Measurements from ENCODE around the gene BRD9.
A peak's percentile ranks its signal among the peaks of the same experiment; 100 is the strongest.
"Not testable (repeated sequence)": the region's sequence is repeated elsewhere in the genome, so short reads cannot be mapped to it uniquely, and the experiment has no call there.

BRD9 gene

GRCh38 chr5:892394-893136 is at the start of gene BRD9, which contains the start of gene TRIP13:
Gene BRD9 (minus strand): TSS chr5:892801. CDS start chr5:892657, 144 bp downstream.
Gene TRIP13 (plus strand): TSS chr5:892884. CDS start chr5:892999, 115 bp downstream.
- Histone ChIP-seq H3K27ac (peak within 1 kb of the TSS; percentile 82 to 84), H3K4me1 (peaks cover 0 to 28% (median 19%) of the 10 kb centered on the region in 4 donors), H3K27me3 (no peaks in the 10 kb centered on the region), H3K36me3 (peaks cover 24 to 38% (median 26%) of the 10 kb centered on the region in 3 donors), H3K9me3 (no peaks in the 10 kb centered on the region), H3K4me3 (peak within 1 kb of the TSS; percentile 77 to 80)
- DNase-seq, result peak; percentile 63 to 88
- no peak for TF ChIP-seq CTCF (IDR thresholded peaks at IDR 0.05)
- intact Hi-C loops (cut with DNase I; ENCODE audit: low total_unique reads), result no loop called here

GRCh38 chr5:940741-941140 is 48.1 kb upstream of the BRD9 start:
- intact Hi-C loops (cut with DNase I; ENCODE audit: low total_unique reads); H3K36me3 ChIP-seq; DNase-seq; H3K4me3 ChIP-seq; H3K4me1 ChIP-seq; H3K9me3 ChIP-seq; H3K27ac ChIP-seq: not testable (repeated sequence)
- peaks cover 0 to 39% of the 10 kb centered on the region in 2 donors for H3K27me3 ChIP-seq

GRCh38 chr5:939368-939767 is 46.8 kb upstream of the BRD9 start:
- Histone ChIP-seq H3K4me1 (no peaks in the 10 kb centered on the region), H3K27me3 (peaks cover 0 to 34% of the 10 kb centered on the region in 2 donors), H3K9me3 (no peaks in the 10 kb centered on the region), H3K36me3 (no peaks in the 10 kb centered on the region), H3K4me3 (no peak overlapping the region), H3K27ac (no peak overlapping the region)
- no peak for TF ChIP-seq CTCF (IDR thresholded peaks at IDR 0.05)
- DNase-seq, result peak in 1 of 2 donors; percentile 6
- intact Hi-C loops (cut with DNase I; ENCODE audit: low total_unique reads), result no loop called here

GRCh38 chr5:937151-937924 is 44.7 kb upstream of the BRD9 start:
- Histone ChIP-seq H3K36me3 (no peaks in the 10 kb centered on the region), H3K27ac (no peak overlapping the region), H3K4me1 (no peaks in the 10 kb centered on the region), H3K9me3 (no peaks in the 10 kb centered on the region), H3K4me3 (no peak overlapping the region), H3K27me3 (peaks cover 0 to 27% of the 10 kb centered on the region in 2 donors)
- no peak for TF ChIP-seq CTCF (IDR thresholded peaks at IDR 0.05)
- intact Hi-C loops (cut with DNase I; ENCODE audit: low total_unique reads), result no loop called here
- DNase-seq, result peak; percentile 5 to 33

GRCh38 chr5:936149-937144 is 43.8 kb upstream of the BRD9 start:
- Histone ChIP-seq H3K27me3 (peaks cover 0 to 27% of the 10 kb centered on the region in 2 donors), H3K36me3 (no peaks in the 10 kb centered on the region), H3K4me3 (no peak overlapping the region), H3K9me3 (no peaks in the 10 kb centered on the region), H3K27ac (no peak overlapping the region), H3K4me1 (no peaks in the 10 kb centered on the region)
- intact Hi-C loops (cut with DNase I; ENCODE audit: low total_unique reads), result no loop called here
- DNase-seq, result peak in 1 of 2 donors; percentile 6
- no peak for TF ChIP-seq CTCF (IDR thresholded peaks at IDR 0.05)

Data from tibial artery (tissue), 4 donors.